ENCODE results near the gene ANO4.
"Not testable (repeated sequence)": the region's sequence is repeated elsewhere in the genome, so short reads cannot be mapped to it uniquely, and the experiment has no call there.

The ANO4 gene

DNA sequence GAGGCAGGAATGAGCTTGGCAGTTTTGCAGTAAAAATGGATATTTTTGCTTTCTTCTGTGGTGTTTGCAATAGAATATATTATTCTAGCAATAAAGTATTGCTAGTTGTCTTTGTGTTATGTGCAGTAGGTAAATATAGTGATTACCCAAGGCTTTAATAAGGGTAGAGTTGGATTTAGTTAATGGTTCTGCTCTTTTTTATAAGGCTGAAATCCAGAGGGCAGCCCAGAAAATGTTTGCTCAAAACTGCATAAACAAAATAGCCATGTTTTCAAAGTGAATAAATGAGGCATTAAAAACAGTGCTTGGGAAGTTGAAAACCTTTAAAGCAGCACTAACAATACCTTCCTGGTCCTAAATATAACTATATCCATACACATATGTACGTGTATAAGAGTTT lies 253.1 kb downstream of the ANO4 start:
- DNase-seq: no peak

DNA sequence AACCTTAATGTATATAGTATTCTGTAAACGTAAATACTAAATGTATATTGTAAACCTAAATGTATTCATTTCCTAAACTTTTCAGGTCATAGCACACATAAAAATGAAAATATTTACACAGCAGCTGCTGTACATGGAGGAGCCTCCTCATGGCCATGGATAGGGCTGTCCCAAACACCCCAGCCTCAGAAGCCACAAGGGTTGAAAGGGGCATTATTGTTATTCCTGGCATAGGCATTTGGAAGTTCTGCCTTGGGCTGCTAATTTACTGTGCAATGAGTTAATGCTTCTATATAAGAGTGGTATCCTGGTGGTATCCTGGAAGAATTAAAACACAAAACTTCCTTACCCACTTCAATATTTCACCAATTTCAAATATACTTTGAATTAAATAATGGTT lies 256.1 kb downstream of the ANO4 start:
- no peak for DNase-seq

DNA sequence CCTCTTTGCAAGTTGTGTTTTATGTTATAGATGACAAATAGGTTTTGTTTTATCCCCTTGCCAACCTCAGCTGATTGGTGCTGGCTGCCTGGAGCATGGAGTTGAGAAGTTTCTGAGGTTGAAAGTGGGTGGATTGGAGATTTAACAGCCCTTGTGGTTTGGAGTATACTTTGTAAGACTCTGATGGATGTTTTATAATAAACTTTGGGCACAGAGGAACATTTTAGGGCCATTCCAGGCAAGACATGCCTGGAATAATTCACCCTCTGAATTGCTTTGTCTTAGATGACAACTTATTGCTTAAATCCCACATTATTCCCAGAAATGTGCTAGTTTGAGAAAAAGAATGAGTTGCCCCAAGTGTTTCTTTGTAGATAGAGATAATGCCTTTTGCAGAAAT lies 256.6 kb downstream of the ANO4 start:
- DNase-seq: no peak

DNA sequence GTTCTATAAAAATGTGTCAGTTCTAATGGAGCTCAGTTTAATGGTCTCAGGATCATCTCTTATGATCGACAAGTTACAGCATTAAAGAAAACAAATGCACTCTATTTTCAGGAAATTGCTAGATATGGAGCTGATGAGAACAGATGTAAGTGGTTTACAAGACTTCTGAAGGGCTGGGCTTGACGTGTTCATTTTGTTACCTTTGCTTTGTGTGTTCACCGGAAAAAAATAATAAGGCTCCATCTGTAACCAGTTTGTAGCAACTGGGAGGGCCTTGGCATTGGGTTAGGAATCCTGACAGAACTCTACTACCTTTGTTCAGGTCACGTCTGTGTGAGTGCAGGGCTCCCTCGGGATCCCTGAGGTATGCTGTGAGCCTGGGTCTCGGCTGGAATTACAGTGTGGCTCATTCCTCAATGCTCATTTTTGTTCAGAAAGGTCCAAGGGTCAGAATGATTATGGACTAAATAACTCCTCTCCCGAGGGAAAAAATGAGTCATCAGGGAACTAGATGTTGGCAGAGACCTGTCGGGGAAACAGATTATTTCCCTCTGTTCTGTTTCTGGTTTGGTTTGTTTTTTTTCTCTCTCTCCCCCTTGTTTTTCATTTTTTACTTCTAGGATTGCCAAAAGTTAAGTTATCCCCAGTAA lies 257.4 kb downstream of the ANO4 start:
- DNase-seq: peak; percentile 93

DNA sequence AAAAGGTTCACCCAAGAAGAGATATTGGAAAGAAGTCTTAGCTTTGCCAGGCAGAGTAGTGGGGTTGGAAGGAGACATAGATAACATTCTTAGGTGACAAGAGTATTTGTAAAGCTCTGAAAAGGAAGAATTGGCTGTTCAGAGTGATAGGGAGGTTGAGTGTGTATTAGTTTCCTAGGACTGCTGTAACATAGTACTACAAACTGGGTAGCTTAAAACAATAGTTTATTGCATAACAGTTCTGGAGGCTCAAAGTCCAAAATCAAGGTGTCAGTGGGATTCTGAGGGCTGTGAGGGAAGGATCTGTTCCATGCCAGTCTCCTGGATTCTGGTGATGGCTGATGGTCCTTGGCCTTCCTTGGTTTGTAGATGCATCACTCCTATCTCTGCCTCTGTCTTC lies 258.6 kb downstream of the ANO4 start:
- no peak for DNase-seq

DNA sequence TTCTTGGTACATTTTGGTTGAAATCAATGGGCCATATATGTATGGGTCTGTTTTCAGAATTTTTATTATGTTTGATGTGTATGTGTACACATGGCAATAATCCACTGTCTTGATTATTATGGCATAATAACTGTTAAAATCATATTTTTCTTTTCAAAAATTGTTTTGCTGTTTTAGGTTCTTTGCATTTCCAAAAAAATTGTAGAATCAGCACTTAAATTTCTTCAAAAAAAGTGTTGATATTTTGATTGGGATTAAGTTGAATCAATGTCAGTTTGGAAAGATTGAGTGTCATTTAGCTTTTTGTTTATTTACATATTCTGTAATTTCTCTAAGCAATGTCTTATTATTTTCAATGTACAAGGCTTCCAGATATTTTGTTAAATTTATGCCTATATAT lies 261.4 kb downstream of the ANO4 start:
- DNase-seq: no peak

DNA sequence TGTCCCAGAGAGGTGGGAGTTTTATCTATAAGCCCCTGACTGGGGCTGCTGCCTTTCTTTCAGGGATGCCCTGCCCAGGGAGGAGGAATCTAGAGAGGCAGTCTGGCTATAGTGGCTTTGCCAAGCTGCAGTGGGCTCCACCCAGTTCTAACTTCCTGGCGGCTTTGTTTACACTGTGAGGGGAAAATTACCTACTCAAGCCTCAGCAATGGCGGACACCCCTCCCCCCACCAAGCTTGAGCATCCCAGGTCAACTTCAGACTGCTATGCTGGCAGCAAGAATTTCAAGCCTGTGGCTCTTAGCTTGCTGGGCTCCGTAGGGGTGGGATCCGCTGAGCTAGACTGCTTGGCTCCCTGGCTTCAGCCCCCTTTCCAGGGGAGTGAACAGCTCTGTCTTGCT lies 267.9 kb downstream of the ANO4 start:
- not testable (repeated sequence) for DNase-seq

DNA sequence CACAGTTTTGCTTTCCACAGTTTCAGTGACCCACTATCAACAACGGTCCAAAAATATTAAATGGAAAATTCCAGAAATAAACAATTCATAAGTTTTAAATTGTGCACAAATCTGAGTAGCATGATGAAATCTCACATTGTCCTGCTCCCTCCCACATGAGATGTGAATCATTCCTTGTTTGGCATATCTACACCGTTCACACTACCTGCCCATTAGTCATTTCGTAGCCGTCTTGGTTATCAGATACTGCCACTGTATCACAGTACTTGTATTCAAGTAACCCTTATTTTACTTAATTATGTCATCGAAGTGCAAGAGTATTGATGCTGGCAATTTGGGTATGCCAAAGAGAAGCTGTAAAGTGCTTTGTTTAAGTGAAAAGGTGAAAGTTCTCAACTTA lies 270.1 kb downstream of the ANO4 start:
- DNase-seq: no peak

DNA sequence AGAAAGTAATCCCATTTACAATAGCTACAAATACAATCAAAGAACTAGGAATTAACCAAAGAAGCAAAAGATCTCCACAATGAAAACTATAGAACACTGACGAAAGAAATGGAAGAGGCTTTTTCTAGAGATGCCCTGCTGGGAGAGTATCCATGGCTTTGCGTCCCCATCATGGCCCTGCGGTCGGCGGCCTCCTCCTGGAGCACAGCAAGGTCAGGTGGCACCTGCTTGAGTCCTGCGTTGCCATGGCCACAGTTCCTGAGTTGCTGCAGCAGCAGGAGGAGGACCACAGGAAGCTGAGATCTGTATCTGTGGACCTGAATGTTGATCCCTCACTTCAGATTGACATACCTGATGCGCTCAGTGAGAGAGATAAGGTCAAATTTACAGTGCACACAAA lies 271.9 kb downstream of the ANO4 start:
- DNase-seq: no peak

DNA sequence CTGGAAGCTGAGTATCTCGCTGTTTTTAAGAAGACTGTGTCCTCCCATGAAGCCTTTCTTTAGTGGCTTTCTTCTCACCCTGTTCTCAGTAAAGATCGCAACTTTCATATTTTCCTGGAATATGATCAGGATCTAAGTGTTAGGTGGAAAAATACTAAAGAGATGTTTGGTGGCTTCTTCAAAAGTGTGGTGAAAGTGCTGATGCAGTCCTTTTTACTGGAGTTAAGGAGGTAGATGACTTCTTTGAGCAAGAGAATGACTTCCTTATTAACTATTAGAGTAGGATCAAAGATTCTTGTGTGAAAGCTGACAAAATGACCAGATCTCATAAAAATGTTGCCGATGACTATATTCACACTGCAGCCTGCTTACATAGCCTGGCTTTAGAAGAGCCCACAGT lies 273.8 kb downstream of the ANO4 start:
- no peak for DNase-seq

DNA sequence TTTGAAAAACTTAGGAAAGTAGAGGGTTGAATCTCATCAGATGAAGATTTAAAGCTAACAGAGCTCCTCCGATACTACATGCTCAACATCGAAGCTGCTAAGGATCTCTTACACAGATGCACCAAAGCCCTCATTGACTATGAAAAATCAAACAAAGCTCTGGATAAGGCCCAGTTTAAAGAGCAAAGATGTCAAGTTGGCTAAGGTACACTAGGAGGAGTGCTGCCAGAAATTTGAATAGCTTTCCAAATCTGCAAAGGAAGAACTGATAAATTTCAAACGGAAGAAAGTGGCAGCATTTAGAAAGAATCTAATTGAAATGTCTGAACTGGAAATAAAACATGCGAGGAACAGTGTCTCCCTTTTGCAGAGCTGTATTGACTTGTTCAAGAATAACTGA lies 274.3 kb downstream of the ANO4 start:
- DNase-seq: no peak

DNA sequence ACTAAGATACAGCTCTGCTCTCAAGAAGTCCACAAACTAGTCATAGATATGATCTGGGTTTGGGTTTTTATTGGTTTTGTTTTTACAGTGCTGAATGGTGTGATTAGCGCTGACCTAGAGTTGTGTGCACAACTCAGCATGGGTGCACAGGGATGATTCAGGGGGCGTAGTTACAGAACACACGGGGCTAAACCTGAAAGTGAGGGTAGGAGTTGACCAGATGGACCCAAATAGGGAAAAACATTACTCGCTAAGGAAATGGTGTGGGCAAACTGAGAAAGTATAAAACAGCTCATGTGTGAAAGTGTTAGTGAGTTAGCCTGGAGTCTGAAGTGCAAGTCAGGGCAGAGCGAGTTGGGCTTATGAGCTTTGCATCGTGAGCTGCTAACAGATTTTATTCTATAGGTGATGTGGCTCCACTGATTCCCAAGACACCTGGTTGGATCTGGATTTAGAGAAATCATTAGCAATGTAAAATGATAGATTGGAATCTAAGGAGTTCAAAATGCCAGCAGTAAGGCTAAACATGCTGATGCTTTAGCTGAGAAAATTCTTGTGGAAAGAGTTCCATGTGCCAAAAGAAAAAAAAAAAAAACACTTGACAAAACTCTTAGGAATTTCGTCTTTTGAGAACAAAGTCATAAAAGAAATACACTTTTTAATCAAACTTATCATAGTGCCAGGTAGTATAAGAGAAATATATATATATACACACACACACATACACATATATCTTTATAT lies 280.5 kb downstream of the ANO4 start:
- no peak for DNase-seq

DNA sequence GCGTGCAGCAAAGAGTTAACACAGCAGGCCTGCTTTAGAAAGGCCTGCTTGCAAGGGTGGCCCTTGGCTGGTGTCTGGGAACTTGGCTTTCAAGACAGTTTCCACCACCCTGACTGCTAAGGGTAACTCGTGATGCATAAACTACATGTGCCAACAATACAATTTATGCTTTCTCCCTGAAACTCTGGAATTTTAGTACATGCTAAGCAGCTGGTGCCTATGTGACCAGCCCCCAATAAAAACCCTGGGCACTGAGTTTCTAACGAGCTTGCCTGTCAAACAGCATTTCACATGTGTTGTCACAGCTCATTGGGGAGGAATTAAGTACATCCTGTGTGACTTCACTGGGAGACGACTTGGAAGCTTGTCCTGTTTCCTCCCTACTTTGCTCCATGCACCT lies 282.3 kb downstream of the ANO4 start:
- DNase-seq: peak; percentile 24

DNA sequence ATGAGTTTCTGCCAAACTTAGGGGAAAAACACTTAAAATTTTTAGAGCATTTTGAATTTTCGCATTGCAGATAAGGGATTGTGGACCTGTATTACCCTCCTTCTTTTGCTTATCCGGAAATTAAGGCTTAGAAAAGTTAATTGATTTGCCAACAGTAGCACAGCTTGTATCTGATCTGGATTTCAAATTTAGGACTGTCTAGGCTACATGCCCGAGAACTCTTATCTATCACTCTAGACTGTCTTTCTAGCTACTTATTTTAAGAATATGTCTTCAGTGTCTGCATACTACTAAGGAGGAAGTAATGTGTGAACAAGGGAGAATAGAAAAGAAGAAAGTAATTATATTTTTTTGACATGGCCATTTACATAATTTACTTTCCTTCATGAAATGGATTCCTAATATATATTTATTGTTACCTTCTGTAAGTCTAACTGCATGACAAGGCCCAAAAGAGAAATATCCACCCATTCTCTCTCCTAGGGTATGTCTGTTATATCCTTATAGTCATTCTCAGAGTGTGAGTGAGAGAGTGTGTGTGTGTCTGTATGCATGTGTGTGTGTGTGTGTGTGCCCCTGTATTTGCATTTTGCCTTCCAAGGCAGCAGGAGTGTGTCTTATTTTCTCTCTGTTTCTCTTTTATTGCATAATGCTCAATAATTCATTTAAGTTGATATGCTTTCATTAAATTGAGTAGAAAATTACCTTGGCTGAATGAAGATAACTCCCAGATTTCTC lies 283.4 kb downstream of the ANO4 start:
- DNase-seq: no peak

DNA sequence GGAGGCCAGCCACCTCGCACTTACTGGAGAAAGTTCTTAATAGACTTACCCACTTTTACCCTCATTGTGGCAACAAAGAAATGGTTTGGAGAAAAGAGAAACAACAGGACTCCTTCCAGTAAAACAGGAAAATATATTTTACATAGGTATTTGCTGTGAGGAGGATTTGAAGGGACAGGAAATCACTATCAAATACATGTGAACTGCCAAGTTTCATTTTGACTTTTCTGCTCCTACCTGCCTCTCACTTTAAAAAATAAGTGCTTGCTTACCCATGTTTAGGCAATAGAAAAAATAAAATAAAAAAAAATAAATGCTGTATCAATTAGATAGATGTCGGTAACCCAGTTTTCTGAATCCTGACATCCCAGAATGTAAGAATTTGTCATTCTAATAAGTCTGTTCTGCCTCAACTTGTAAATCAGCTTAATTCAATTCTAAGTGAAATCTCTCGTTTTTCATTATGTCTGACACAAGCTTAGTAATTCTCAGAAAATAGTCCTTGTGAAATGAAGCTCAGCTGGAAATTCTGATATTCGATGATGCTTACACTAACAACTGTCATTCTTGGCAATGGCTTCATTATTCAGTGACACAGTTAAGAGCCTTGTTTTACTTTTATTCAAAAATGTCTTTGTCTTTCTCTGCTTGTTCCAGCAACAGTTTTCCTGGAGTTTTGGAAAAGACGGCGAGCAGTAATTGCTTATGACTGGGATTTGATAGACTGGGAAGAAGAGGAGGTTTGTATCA lies 284.1 kb downstream of the ANO4 start:
- DNase-seq: no peak

DNA sequence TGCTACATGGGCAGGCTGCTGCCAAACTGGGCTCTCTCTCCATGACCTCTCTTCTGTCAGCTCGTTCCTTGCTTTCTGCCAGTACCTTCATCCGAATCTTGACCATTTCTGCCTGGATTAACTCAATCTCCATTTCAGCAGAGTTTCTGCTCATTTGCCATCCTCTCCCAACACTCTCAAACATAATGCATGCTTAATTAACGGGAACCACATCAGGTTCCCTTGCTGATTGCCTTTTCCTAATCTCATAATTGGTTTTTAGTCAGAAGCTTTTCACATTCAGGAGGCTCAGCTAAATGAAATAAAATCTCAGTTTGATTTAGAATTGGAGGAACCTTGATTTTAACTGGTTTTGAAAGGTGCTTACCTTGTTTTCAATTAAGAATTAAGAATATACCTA lies 288.1 kb downstream of the ANO4 start:
- DNase-seq: no peak

DNA sequence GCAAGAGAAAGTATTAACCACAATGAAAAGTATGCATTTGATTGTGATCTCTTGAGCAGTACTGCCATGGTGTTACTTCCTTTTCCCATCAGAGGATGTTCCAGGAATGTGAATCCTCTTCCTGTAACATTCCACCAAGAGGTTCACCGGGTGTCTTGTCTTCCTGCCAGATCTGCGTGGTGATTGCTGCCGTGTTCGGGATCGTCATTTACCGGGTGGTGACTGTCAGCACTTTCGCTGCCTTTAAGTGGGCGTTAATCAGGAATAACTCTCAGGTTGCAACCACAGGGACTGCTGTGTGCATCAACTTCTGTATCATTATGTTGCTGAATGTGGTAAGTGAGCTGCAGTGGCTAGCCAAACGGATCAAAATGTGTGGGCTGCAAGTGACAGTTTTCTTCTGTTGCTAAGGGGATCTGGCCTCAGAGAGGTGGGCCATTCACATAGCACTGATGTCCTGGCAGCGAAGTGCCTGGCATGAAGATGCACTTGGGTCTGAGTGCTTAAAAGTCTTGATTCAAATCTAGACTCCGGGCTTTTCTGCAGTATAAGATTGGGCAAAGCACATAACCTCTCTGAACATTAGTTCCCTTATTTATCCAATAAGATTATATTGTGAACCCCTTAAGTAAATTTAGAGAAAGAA lies 292.0 kb downstream of the ANO4 start:
- no peak for DNase-seq

DNA sequence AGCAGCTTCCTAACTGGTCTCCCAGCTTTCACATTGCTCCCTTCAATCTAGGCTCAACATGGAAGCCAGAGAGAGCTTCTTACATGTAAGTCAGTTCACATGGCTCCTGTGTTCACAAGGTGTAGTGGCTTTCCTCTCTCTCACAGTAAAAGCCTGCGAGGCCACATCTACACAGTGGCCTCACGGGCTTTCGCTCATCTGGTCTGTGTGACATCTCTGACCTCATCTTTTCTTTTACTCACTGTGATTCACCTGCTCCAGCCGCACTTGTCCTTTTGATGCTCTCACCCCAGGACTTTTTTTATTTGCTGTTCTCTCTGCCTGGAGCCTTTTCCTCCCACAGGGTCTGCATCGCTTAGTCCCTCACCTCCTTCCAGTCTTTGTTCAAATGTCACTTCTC lies 293.3 kb downstream of the ANO4 start:
- DNase-seq: no peak

DNA sequence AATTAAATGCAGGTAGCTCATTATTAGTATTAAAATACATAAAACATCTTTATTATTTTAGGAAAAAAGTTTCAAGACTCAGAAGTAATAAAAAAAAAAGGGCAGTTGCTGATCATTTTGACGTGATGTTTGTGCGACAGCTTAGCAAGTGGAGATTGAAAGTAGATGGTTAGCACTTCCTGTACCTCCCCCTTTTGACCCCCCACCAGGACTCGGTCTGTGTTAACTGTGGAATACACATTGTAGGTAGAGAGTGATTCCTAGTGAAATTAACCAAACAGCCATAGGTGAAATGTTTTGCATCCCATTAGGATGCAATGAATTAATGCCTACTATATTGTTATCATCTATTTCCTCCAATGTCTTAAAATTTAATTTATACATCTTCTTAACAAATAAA lies 294.7 kb downstream of the ANO4 start:
- no peak for DNase-seq

DNA sequence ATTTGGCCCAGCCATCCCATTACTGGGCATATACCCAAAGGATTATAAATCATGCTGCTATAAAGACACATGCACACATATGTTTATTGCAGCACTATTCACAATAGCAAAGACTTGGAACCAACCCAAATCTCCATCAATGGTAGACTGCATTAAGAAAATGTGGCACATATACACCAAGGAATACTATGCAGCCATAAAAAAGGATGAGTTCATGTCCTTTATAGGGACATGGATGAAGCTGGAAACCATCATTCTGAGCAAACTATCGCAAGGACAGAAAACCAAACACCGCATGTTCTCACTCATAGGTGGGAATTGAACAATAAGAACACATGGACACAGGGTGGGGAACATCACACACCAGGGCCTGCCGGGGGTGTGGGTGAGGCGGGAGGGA lies 295.6 kb downstream of the ANO4 start:
- DNase-seq: not testable (repeated sequence)

DNA sequence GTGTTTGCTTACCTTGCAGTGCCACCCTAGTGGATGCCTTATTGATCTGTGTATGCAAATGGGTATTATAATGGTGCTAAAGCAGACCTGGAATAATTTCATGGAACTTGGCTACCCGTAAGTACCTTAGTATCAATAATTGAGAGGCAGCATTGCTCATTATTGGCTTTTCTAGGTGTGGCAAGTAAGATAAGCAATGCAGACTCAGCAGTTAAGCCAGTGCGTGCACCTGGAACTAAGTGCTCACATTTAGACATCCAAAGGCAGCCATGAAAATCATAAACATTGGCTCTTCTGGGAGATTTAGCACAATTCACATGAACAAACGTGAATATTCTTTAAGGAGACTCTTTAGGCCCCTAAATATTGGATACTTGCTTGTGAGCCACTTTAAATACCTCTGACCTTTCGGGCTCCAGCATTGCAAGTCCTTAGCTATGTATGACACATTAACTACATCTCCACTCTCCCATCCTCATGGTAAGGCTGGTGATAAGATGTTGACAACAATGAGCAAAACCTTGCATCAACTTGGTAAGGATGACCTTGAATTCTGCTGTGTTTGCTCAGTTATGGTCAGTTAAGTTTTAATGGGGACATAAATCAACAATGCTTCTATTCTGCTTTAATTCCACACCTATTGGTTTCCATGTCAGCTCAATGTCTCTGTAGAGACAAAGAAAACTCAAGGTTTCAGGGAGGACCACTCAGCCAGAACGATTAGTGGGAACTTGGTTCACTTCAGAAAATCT lies 303.4 kb downstream of the ANO4 start:
- no peak for DNase-seq

Measured in HCEC 1CT (cell line).